ENCODE results near the gene ACACB.

The ACACB gene

DNA sequence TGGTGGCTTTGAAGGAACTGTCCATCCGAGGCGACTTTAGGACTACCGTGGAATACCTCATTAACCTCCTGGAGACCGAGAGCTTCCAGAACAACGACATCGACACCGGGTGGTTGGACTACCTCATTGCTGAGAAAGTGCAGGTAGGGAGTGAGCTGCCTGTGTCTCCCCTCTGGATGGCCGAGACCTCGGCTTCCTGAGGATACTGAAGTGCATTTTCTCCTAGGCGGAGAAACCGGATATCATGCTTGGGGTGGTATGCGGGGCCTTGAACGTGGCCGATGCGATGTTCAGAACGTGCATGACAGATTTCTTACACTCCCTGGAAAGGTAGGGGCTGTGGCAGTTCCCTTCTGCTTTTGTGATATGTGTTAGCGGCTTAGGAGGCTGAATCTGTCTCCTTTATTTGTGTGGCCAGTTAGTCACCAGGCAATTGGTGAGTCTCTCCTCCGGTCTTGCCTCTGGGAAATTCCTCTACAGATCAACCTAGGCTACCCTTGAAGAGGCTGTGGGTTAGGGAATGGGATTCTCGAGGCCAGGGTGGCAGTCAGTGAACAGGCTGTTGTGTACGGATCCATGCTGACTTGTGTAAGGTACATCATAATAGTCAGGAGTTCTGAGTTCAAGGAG is 75.3 kb downstream of the ACACB start:
- TF ChIP-seq GATA2 (IDR thresholded peaks at IDR 0.05; ENCODE audit: low read depth, low read length) = no peak
- no peak for TF ChIP-seq GATA3 (IDR thresholded peaks at IDR 0.05; ENCODE audit: low read depth, low read length)

DNA sequence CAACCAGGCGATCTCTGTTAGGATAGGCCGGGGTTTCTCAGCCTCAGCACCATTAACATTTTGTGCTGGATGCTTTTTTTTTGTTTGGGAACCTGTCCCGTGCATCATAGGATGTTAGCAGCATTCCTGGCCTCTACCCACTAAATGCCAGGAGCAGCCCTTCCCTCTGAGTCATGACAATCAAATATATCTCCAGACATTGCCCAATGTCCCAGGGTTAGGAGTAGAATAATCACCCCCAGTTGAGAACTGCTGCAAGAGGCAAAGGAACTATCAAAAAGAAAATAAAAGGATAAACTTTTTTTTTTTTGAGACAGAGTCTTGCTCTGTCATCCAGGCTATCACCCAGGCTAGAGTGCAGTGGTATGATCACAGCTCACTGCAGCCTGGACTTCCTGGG is 76.0 kb downstream of the ACACB start:
- TF ChIP-seq GATA3 (IDR thresholded peaks at IDR 0.05; ENCODE audit: low read depth, low read length) (no peak), GATA2 (IDR thresholded peaks at IDR 0.05; ENCODE audit: low read depth, low read length) (no peak)

DNA sequence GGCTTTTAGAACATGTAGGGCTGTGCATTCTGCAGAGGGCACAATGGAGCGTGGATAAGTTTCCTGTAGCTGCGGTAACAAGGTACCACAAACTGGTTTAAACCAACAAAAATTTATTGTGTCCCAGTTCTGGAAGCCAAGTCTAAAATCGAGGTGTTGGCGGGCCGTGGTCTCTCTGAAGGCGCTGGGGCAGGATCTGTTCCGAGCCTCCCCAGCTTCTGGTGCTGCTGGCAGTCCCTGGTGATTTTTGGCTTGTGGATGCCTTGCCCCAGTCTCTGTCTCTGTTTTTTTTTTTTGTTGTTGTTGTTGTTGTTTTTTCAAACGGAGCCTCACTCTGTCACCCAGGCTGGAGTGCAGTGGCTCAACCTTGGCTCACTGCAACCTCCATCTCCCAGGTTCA is 77.5 kb downstream of the ACACB start:
- no peak for TF ChIP-seq GATA3 (IDR thresholded peaks at IDR 0.05; ENCODE audit: low read depth, low read length)
- no peak for TF ChIP-seq GATA2 (IDR thresholded peaks at IDR 0.05; ENCODE audit: low read depth, low read length)

DNA sequence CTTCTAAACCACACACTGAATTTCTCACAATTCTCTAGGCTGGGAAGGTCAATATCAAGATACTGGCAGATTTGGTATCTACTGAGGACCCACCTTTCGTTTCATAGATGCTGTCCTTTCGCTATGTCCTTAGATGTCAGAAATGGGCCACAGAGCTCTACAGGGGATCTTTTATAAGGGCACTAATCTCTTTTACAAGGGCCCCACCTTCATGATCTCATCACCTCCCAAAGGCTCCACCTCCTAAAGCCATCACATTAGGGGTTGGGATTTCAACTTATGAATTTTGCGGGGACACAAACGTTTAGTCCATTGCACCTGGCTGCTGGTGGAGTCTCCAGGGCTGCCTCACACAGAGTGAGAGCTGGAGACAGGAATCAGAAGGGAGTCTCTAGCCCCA is 79.9 kb downstream of the ACACB start:
- TF ChIP-seq GATA3 (IDR thresholded peaks at IDR 0.05; ENCODE audit: low read depth, low read length) = no peak
- TF ChIP-seq GATA2 (IDR thresholded peaks at IDR 0.05; ENCODE audit: low read depth, low read length) = no peak

DNA sequence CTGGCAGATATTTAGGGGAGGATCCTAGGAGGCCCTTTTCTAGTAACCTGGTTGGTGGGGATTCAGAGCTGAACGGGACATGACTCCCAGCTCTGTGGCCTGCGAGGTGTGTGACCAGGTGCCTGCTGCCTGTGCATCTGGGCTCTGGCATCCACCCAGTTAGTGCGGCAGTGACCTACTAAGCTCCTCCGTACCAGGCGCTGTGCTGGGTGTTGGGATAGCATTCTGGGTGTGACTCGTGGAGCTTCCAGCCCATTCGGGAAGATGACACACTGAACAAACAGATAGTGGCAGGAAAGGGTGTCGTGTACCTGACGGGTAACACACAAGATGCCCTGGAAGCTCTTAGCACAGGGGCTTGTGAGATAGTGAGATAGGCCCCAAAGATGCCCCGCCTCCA is 80.9 kb downstream of the ACACB start:
- TF ChIP-seq GATA2 (IDR thresholded peaks at IDR 0.05; ENCODE audit: low read depth, low read length) (no peak), GATA3 (IDR thresholded peaks at IDR 0.05; ENCODE audit: low read depth, low read length) (no peak)

DNA sequence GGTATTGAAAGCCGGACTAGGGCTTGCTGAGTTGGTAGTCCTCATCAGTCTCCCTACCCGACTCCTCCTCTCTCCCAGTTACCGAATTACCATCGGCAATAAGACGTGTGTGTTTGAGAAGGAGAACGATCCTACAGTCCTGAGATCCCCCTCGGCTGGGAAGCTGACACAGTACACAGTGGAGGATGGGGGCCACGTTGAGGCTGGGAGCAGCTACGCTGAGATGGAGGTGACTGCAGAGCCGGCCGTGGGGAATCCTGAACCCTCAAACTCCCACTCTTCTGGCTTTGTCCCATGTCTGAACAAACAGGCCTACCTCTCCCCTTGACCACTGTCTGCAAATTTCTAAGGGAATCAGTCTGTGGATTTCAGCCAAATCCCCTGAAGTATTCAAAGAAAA is 82.9 kb downstream of the ACACB start:
- no peak for TF ChIP-seq GATA2 (IDR thresholded peaks at IDR 0.05; ENCODE audit: low read depth, low read length)
- no peak for TF ChIP-seq GATA3 (IDR thresholded peaks at IDR 0.05; ENCODE audit: low read depth, low read length)

DNA sequence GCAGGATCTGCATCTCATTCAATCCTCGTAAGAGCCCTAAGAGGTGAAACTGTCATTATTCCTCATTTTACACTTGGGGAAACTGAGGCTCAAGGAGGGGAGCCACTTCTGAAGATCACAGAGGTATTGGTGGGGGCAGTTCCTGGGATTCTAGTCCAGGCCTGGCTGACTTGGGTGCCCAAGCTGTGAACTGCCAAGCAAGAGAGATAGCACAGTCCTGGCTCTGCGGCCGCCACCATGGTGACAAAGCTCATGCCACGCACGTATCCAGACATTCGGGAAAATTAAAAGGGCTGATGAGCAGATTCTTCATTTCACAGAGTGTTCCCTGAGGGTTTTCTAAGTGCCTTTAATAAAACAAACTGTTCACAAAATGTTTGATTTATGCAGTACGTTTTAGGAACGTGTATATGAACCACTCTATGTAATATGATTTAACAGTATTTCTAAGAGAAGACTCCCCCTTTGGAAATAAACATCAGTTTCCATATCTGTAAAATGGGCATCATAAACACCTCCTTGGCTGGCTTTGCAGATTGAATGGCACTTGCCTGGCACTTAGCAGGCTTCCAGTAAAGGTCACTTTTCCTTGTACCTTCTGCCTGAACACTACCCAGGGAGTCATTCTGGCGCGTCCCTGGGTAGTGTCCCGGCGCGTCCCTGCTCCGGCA is 84.6 kb downstream of the ACACB start:
- TF ChIP-seq GATA3 (IDR thresholded peaks at IDR 0.05; ENCODE audit: low read depth, low read length) (no peak), GATA2 (IDR thresholded peaks at IDR 0.05; ENCODE audit: low read depth, low read length) (no peak)

DNA sequence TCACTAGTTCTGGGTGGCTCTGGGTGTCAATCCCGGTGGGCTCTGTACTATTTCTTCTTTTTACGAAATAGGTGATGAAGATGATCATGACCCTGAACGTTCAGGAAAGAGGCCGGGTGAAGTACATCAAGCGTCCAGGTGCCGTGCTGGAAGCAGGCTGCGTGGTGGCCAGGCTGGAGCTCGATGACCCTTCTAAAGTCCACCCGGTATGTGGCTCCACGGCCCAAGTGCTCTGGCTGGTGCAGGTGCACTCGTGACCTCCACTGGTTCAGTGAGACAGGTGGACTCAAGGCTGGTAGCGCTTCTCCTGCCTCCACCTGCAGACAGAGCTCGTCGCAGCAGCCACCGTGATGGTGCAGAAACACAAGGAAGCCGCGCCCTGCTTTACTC is 85.1 kb downstream of the ACACB start:
- no peak for TF ChIP-seq GATA3 (IDR thresholded peaks at IDR 0.05; ENCODE audit: low read depth, low read length)
- no peak for TF ChIP-seq GATA2 (IDR thresholded peaks at IDR 0.05; ENCODE audit: low read depth, low read length)

DNA sequence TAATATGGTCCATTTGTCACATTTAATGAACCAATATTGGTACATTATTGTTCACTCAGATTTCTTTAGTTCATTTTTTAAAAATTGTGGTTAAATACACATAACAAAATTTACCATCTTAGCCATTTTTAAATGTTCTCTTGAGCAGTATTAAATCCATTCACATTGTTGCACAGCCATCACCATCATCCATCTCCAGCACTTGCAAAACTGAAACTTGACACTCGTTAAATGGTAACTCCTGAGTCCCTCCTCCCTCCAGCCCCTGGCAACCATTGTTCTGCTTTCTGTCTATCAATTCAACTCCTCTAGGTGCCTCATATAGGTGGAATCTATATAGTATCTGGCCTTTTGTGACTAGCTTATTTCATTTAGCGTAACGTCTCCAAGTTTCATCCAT is 86.4 kb downstream of the ACACB start:
- TF ChIP-seq GATA3 (IDR thresholded peaks at IDR 0.05; ENCODE audit: low read depth, low read length) (no peak), GATA2 (IDR thresholded peaks at IDR 0.05; ENCODE audit: low read depth, low read length) (no peak)

DNA sequence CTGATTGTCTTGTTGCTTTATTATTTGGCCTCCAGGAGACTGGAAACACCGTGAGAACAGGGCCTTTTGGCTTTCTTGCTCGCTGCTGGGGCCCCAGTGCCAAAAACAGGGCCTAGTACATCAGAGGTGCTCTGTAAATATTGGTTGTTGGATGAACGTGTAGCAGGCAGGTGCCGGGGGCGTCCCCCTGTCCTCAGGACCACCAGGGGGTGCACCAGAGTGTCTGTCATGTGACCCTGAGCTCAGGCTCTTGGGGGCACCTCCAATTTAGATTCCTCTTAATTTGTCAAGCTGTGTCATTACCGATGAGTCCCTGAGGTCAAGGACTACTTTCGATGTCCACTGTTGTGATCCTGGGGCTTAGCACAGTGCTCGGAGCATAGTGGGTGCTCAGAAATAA is 87.1 kb downstream of the ACACB start:
- TF ChIP-seq GATA3 (IDR thresholded peaks at IDR 0.05; ENCODE audit: low read depth, low read length) (no peak), GATA2 (IDR thresholded peaks at IDR 0.05; ENCODE audit: low read depth, low read length) (no peak)

DNA sequence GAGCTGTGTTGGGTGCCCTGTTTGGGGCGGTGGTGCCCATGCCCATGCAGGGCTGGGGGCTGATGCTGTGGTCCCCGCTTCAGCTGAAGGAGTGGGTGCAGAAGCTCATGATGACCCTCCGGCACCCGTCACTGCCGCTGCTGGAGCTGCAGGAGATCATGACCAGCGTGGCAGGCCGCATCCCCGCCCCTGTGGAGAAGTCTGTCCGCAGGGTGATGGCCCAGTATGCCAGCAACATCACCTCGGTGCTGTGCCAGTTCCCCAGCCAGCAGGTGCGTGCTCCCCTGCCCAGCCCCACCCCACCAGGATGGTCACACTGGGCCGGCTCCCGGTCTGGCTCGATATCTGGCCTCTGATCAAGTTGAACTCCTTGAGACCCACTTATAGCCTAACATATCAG is 92.7 kb downstream of the ACACB start:
- TF ChIP-seq GATA2 (IDR thresholded peaks at IDR 0.05; ENCODE audit: low read depth, low read length) (no peak), GATA3 (IDR thresholded peaks at IDR 0.05; ENCODE audit: low read depth, low read length) (no peak)

DNA sequence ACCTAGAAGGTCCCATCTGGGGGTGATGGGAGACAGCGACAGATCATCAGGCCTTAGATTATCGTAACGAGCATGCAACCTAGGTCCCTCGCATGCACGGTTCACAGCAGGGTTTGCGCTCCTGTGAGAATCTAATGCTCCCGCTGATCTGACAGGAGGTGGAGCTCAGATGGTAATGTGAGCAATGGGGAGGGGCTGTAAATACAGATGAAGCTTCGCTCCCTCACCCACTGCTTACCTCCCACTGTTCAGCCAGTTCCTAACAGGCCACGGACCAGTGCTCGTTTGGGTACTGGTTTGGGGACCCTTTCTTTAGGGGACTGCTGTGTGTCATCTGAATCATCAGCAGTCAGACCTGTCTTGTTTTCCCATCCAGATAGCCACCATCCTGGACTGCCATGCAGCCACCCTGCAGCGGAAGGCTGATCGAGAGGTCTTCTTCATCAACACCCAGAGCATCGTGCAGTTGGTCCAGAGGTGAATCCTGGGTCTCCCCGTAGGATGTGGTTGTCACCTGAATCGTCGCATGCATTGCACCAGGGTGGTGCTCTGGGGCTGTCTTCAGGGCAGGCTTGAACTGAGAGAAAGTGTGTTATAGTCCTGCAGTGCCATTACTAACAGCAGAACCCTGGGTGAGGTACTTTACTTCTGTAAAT is 96.2 kb downstream of the ACACB start:
- TF ChIP-seq GATA2 (IDR thresholded peaks at IDR 0.05; ENCODE audit: low read depth, low read length) (no peak), GATA3 (IDR thresholded peaks at IDR 0.05; ENCODE audit: low read depth, low read length) (no peak)

DNA sequence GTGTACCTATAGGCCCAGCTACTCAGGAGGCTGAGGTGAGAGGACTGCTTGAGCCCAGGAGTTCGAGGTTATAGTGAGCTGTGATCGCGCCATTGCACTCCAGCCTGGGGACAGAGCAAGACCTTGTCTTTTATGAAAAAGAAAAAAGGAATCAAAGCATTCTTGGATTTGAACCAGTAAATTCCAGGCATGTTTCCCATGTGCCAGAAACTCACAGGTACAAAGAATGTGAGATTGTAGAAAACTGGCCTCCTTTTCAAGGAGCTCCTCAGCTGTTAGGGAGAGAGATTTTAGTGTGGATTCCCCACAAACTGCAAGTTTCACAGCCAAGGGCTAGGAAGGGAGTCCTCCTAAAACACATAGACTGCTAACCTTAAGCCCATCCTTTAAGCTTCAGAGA is 97.7 kb downstream of the ACACB start:
- TF ChIP-seq GATA3 (IDR thresholded peaks at IDR 0.05; ENCODE audit: low read depth, low read length) = no peak
- TF ChIP-seq GATA2 (IDR thresholded peaks at IDR 0.05; ENCODE audit: low read depth, low read length) = no peak

DNA sequence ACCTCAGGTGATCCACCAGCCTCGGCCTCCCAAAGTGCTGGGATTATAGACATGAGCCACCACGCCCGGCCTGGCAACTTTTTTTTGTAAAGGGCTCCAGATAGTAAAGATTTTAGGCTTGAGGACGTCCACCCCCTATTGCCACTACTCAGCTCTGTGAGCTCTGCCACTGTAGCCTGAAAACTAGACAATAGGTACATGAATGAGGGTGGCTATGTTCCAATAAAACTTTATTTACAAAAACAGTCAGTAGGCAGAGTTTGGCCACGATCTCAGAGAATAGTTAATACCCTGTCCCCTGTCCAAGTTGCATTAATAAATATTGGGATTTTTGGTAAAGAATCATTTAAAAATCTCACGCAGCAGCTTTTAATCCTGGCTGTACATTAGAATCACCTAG is 102.6 kb downstream of the ACACB start:
- no peak for TF ChIP-seq GATA2 (IDR thresholded peaks at IDR 0.05; ENCODE audit: low read depth, low read length)
- TF ChIP-seq GATA3 (IDR thresholded peaks at IDR 0.05; ENCODE audit: low read depth, low read length) = no peak

DNA sequence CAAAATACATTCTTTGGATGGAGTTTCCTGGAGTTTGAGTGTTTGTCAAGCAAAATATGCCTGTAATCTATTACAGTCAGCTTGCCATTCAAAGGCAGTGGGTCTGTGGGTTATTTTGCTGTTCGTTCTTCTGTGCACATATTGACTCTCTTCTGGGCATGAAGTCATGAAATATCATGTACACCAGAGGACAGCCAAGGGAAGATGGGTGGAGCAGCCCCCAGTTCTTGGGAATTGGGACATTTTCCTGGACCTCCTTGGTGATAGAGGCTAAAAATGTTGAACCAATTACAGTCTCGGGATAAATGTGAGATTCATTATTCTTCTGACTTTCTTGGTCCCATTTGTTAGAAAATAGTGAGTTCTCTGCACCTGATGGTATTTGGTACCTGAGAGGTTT is 103.6 kb downstream of the ACACB start:
- TF ChIP-seq GATA3 (IDR thresholded peaks at IDR 0.05; ENCODE audit: low read depth, low read length) (no peak), GATA2 (IDR thresholded peaks at IDR 0.05; ENCODE audit: low read depth, low read length) (no peak)

Data from SH-SY5Y (cell line).